H1 (cell line): ENCODE results near the gene FIG4. TPM values are rescaled to one million over a fixed set of nuclear protein-coding genes. Genes with fewer than 3 reads are reported as not detected.

Experiments
- CTCF ChIA-PET: fragments of 300-600 bp; sonication (Branson Sonifier 250); formaldehyde crosslinking; loops from one replicate; lab custom pipeline; 2021; ENCODE audit not compliant: partially characterized antibody; lab: Charles Lee
- POLR2A ChIA-PET: fragments of 300-600 bp; sonication (Branson Sonifier 250); formaldehyde crosslinking; loops from one replicate; lab custom pipeline; 2021; ENCODE audit warnings: inconsistent platforms; ENCODE audit not compliant: partially characterized antibody; lab: Charles Lee
- DNase-seq, 2 experiments: peaks; one replicate each; pipeline versions ENCODE4 v3.0.0 to v3.0.0-alpha.2; 2010 to 2022; ENCODE audit warnings: low spot score in 2 of 2, low read depth in 1 of 2, mixed read lengths in 1 of 2
- FAIRE-seq: peaks from 2 replicates; lab custom pipeline; 2011; peaks lifted over from hg19 to GRCh38; lab: Jason Lieb, UNC
- H2AFZ ChIP-seq: 2 replicates; pipeline ENCODE4 v1.8.1; 2012; ENCODE audit warnings: low read length, inconsistent platforms
- H2AK5ac ChIP-seq: 2 replicates; pipeline ENCODE4 v1.6.1; 2013; ENCODE audit warnings: low read depth, low read length
- H2BK120ac ChIP-seq: replicated peaks from 2 replicates; pipeline ENCODE3; 2013; ENCODE audit warnings: low read depth, low read length, inconsistent platforms
- H2BK12ac ChIP-seq: 2 replicates; pipeline ENCODE4 v1.6.1; 2013; ENCODE audit warnings: low read depth, low read length
- H2BK15ac ChIP-seq: 2 replicates; pipeline ENCODE4 v1.6.1; 2013; ENCODE audit warnings: low read length
- H2BK20ac ChIP-seq: 2 replicates; pipeline ENCODE4 v1.6.1; 2013; ENCODE audit warnings: low read length
- H2BK5ac ChIP-seq: 2 replicates; pipeline ENCODE4 v1.6.1; 2013; ENCODE audit warnings: low read depth, low read length
- H3K14ac ChIP-seq: 2 replicates; pipeline ENCODE4 v1.6.1; 2013; ENCODE audit warnings: inconsistent platforms; ENCODE audit not compliant: insufficient read length
- H3K18ac ChIP-seq: 2 replicates; pipeline ENCODE4 v1.6.1; 2013; ENCODE audit warnings: low read length; ENCODE audit errors: extremely low read depth
- H3K23ac ChIP-seq: 2 replicates; pipeline ENCODE4 v1.6.1; 2013; ENCODE audit warnings: inconsistent platforms; ENCODE audit not compliant: insufficient read length
- H3K23me2 ChIP-seq: 2 replicates; pipeline ENCODE4 v1.6.1; 2013; ENCODE audit warnings: low read depth, low read length
- H3K27ac ChIP-seq: 2 replicates; pipeline ENCODE4 v1.6.1; 2011; ENCODE audit warnings: low read depth, low read length, inconsistent platforms
- H3K27me3 ChIP-seq, 4 experiments: replicated peaks in 1 of 4; 1 replicate in 1 of 4; 2 replicates in 3 of 4; pipeline versions ENCODE4 v1.6.1 to v1.8.1; 2011 to 2013; ENCODE audit warnings: low read length in 3 of 4, mild to moderate bottlenecking in 3 of 4, inconsistent platforms in 2 of 4, mixed read lengths in 2 of 4, moderate library complexity in 1 of 4; ENCODE audit not compliant: control insufficient read depth in 3 of 4, insufficient read depth in 3 of 4; ENCODE audit errors: extremely low read depth in 1 of 4
- H3K36me3 ChIP-seq, 4 experiments: 2 replicates each; pipeline versions ENCODE4 v1.6.1 to v1.8.1; 2011 to 2013; ENCODE audit warnings: mild to moderate bottlenecking in 4 of 4, low read length in 3 of 4, moderate library complexity in 2 of 4, control low read depth in 1 of 4, inconsistent platforms in 1 of 4; ENCODE audit not compliant: insufficient read depth in 4 of 4, control insufficient read depth in 2 of 4
- H3K4ac ChIP-seq: replicated peaks from 2 replicates; pipeline ENCODE3; 2013; ENCODE audit warnings: low read length, low read depth, mixed read lengths, inconsistent platforms; ENCODE audit not compliant: insufficient read length
- H3K4me1 ChIP-seq, 4 experiments: replicated peaks in 1 of 4; 1 replicate in 1 of 4; 2 replicates in 3 of 4; pipeline versions ENCODE4 v1.6.1 to v1.8.1; 2011 to 2013; ENCODE audit warnings: low read length in 3 of 4, inconsistent platforms in 2 of 4, mixed read lengths in 1 of 4; ENCODE audit not compliant: insufficient read depth in 4 of 4, control insufficient read depth in 3 of 4
- H3K4me2 ChIP-seq, 2 experiments: 2 replicates each; pipeline versions ENCODE4 v1.6.1 to v1.8.1; 2011 to 2013; ENCODE audit warnings: low read depth in 2 of 2, low read length in 2 of 2, control low read depth in 1 of 2, inconsistent platforms in 1 of 2, mild to moderate bottlenecking in 1 of 2; ENCODE audit not compliant: insufficient read depth in 1 of 2
- H3K4me3 ChIP-seq, 4 experiments: fragments of 200-600, 300-600 bp in 1 of 4; sonication (generic), shearing (Covaris generic), sonication (Bioruptor Twin) in 1 of 4; 2 replicates each; pipeline versions ENCODE4 v1.5.1 to v1.8.1; 2011 to 2016; ENCODE audit warnings: low read length in 4 of 4, low read depth in 3 of 4, control low read depth in 2 of 4, inconsistent platforms in 2 of 4, mild to moderate bottlenecking in 2 of 4, mixed read lengths in 1 of 4, moderate library complexity in 1 of 4; ENCODE audit not compliant: insufficient read depth in 2 of 4; ENCODE audit errors: extremely low read depth in 1 of 4
- H3K56ac ChIP-seq: replicated peaks from 2 replicates; pipeline ENCODE3; 2013; ENCODE audit warnings: low read depth, mild to moderate bottlenecking, mixed read lengths, low read length, inconsistent platforms; ENCODE audit not compliant: insufficient read length
- H3K79me1 ChIP-seq: 2 replicates; pipeline ENCODE4 v1.6.1; 2013; ENCODE audit warnings: low read depth, low read length, control low read depth
- H3K79me2 ChIP-seq, 2 experiments: 2 replicates each; pipeline versions ENCODE4 v1.6.1 to v1.8.1; 2012 to 2013; ENCODE audit warnings: low read length in 2 of 2, mild to moderate bottlenecking in 2 of 2, inconsistent platforms in 1 of 2; ENCODE audit not compliant: insufficient read depth in 2 of 2, control insufficient read depth in 1 of 2
- H3K9ac ChIP-seq, 4 experiments: replicated peaks in 1 of 4; 1 replicate in 1 of 4; 2 replicates in 3 of 4; pipeline versions ENCODE4 v1.6.1 to v1.8.1; 2011 to 2013; ENCODE audit warnings: low read depth in 3 of 4, low read length in 3 of 4, control low read depth in 2 of 4, mild to moderate bottlenecking in 2 of 4, moderate library complexity in 2 of 4, inconsistent platforms in 1 of 4; ENCODE audit errors: extremely low read depth in 1 of 4
- H3K9me3 ChIP-seq, 2 experiments: 2 replicates each; pipeline versions ENCODE4 v1.6.1 to v1.8.1; 2012 to 2013; ENCODE audit warnings: mild to moderate bottlenecking in 2 of 2, moderate library complexity in 2 of 2, control low read depth in 1 of 2, inconsistent platforms in 1 of 2, low read depth in 1 of 2, low read length in 1 of 2, mixed read lengths in 1 of 2; ENCODE audit not compliant: insufficient read depth in 2 of 2
- H4K20me1 ChIP-seq, 2 experiments: replicated peaks in 1 of 2; 2 replicates each; pipeline versions ENCODE3 to v1.8.1; 2011 to 2013; ENCODE audit warnings: inconsistent platforms in 2 of 2, low read length in 2 of 2, mild to moderate bottlenecking in 1 of 2; ENCODE audit not compliant: insufficient read depth in 2 of 2, control insufficient read depth in 1 of 2
- H4K5ac ChIP-seq: 2 replicates; pipeline ENCODE4 v1.6.1; 2013; ENCODE audit warnings: low read length, low read depth, mixed read lengths, inconsistent platforms; ENCODE audit not compliant: insufficient read length
- H4K8ac ChIP-seq: 2 replicates; pipeline ENCODE4 v1.8.0; 2013; ENCODE audit warnings: mild to moderate bottlenecking, moderate library complexity, low read length, inconsistent platforms; ENCODE audit not compliant: insufficient read depth; ENCODE audit errors: extremely low read depth
- H4K91ac ChIP-seq: replicated peaks from 2 replicates; pipeline ENCODE3; 2013; ENCODE audit warnings: low read length, mixed read lengths, inconsistent platforms; ENCODE audit not compliant: insufficient read length
- ASH2L ChIP-seq: fragments of 200-600, 300-600 bp; sonication (generic); IDR thresholded peaks from one replicate; pipeline ENCODE4 v1.7.1; 2017; ENCODE audit warnings: low read length
- CBX8 ChIP-seq: fragments of 300-800, 300-1000 bp; sonication (generic); IDR thresholded peaks from 2 replicates; pipeline ENCODE4 v1.7.1; 2016; ENCODE audit warnings: low read depth, low read length, borderline replicate concordance
- CTBP2 ChIP-seq: IDR thresholded peaks from 2 replicates; pipeline ENCODE4 v1.7.0; 2011; ENCODE audit warnings: borderline replicate concordance, mild to moderate bottlenecking, moderate library complexity, mixed read lengths, low read length; ENCODE audit not compliant: insufficient read depth, insufficient read length
- EP300 ChIP-seq, 2 experiments: IDR thresholded peaks; 1 replicate in 1 of 2; 2 replicates in 1 of 2; pipeline ENCODE4 v1.6.1; 2011 to 2012; ENCODE audit warnings: low read depth in 2 of 2, low read length in 2 of 2, mild to moderate bottlenecking in 2 of 2, borderline replicate concordance in 1 of 2, inconsistent platforms in 1 of 2, moderate library complexity in 1 of 2
- JUN ChIP-seq: IDR thresholded peaks from 2 replicates; pipeline ENCODE4 v1.6.1; 2011; ENCODE audit warnings: low read depth, mild to moderate bottlenecking, improper control_type of control experiment, low read length
- KDM1A ChIP-seq: fragments of 200-600, 300-600 bp; sonication (generic); IDR thresholded peaks from 2 replicates; pipeline ENCODE4 v1.7.1; 2016; ENCODE audit warnings: mild to moderate bottlenecking, low read length, borderline replicate concordance
- NANOG ChIP-seq: IDR thresholded peaks from 2 replicates; pipeline ENCODE4 v1.6.1; 2011; ENCODE audit warnings: low read length, low read depth, mild to moderate bottlenecking, inconsistent platforms; ENCODE audit not compliant: insufficient read depth, poor library complexity, severe bottlenecking
- POLR2A ChIP-seq, 2 experiments: IDR thresholded peaks; 1 replicate in 1 of 2; 2 replicates in 1 of 2; pipeline ENCODE4 v1.6.1; 2011; ENCODE audit warnings: low read depth in 2 of 2, low read length in 2 of 2, mild to moderate bottlenecking in 2 of 2; ENCODE audit errors: control extremely low read depth in 1 of 2
- RAD21 ChIP-seq, 2 experiments: IDR thresholded peaks in 1 of 2; conservative IDR thresholded peaks in 1 of 2; 2 replicates each; pipeline ENCODE4 v1.6.1; 2011; ENCODE audit warnings: low read depth in 2 of 2, low read length in 2 of 2, improper control_type of control experiment in 1 of 2, inconsistent platforms in 1 of 2, mild to moderate bottlenecking in 1 of 2, moderate library complexity in 1 of 2
- WGBS, 2 experiments: shearing (Covaris generic) in 1 of 2; methylation state at CpG; one replicate each; pipeline versions ENCODE4 v1.1.6 to v1.1.7; 2013 to 2015; ENCODE audit warnings: low lambda C conversion rate in 2 of 2, mixed read lengths in 2 of 2, inconsistent platforms in 1 of 2, low coverage in 1 of 2, missing lambda C conversion rate in 1 of 2; ENCODE audit not compliant: insufficient replicate concordance in 2 of 2, insufficient coverage in 1 of 2, insufficient read length in 1 of 2; ENCODE audit errors: extremely low coverage in 1 of 2, missing lambda C conversion rate in 1 of 2; 5-methylcytosine and 5-hydroxymethylcytosine counted together
- polyA plus RNA-seq, 7 experiments: library from polyadenylated mRNA; depleted of rRNA in 3 of 7; stranded (reverse) in 5 of 7; unstranded in 2 of 7; fragments of >200 nt in 5 of 7; fragments of 200-250 nt in 2 of 7; gene quantifications; 1 replicate in 5 of 7; 2 replicates in 1 of 7; 4 replicates in 1 of 7; pipeline versions ENCODE4 v1.2.1 to v1.2.3, GENCODE V29; 2011 to 2013; ENCODE audit warnings: missing spikeins in 2 of 7, mixed read lengths in 2 of 7
- total RNA-seq: library from RNA; stranded (reverse); fragmentation: NEBNext Ultra II Directional; extraction: Animal tissue kit (Norgen Biotek cat#: 25700); gene quantifications from 2 replicates; pipeline ENCODE4 v1.2.1, GENCODE V29; 2021
- TF ChIP-seq, protein P1 (sequence below): IDR thresholded peaks from 2 replicates; pipeline ENCODE4 v1.6.1; 2012; ENCODE audit warnings: inconsistent platforms
- TF ChIP-seq, protein P2 (sequence below): IDR thresholded peaks from 2 replicates; pipeline ENCODE4 v1.6.1; 2012; ENCODE audit warnings: low read length, inconsistent platforms

The FIG4 gene
- total and polyA plus RNA-seq, 2 of the 8 experiments (the other 6 are each of a cell fraction or from before 2014, with no cell fraction given), result 11.8 to 21.9 TPM

DNA sequence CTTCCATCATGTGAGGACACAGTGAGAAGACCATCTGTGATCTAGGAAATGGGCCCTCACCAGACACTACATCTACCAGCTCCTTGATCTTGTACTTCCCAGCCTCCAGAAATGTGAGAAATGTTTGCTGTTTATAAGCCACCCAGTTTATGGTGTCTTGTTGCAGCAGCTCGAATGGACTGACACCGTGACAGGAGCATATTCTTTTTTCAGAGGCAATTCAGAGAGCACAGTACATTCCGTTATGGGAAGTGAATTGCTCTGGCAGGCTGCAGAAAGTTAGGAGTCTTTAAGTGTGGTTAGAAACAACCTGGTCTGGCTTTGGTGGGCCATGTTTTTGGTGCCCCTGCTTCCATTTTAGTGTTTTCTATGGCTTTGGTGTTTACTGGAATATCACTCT lies 75.1 kb downstream of the FIG4 start:
- 77% methylated on average over 3 of the region's 3 CpGs; no CpG with 5 or more reads in 1 of the 2 experiments for WGBS, 2 experiments
- no peaks in the 10 kb centered on the region for H3K79me2 ChIP-seq
- DNase-seq (no peak), FAIRE-seq (no peak)
- H3K18ac ChIP-seq, result no peak overlapping the region
- H2BK20ac ChIP-seq, result no peak overlapping the region
- no peak overlapping the region for H3K4ac ChIP-seq
- no peaks in the 10 kb centered on the region for H3K23me2 ChIP-seq
- no peak overlapping the region for H2AK5ac ChIP-seq
- no peaks in the 10 kb centered on the region for H3K79me1 ChIP-seq
- POLR2A ChIA-PET, result interaction anchor here (0.6 kb wide), 1 partner anchor 18 kb away, joined by 3 read pairs; no protein-coding TSS in a partner anchor
- H4K91ac ChIP-seq, result no peak overlapping the region
- no peak overlapping the region for H2BK15ac ChIP-seq
- no peak overlapping the region for H3K23ac ChIP-seq
- no peak overlapping the region for H2BK120ac ChIP-seq
- H2BK12ac ChIP-seq, result no peak overlapping the region
- H3K14ac ChIP-seq, result no peak overlapping the region
- H3K4me3 ChIP-seq, result no peak overlapping the region
- no peaks in the 10 kb centered on the region for H3K27me3 ChIP-seq
- H3K9me3 ChIP-seq, result no peaks in the 10 kb centered on the region
- no peak overlapping the region for H3K56ac ChIP-seq
- H3K9ac ChIP-seq, result no peak overlapping the region
- H2BK5ac ChIP-seq, result no peak overlapping the region
- CTCF ChIA-PET, result interaction anchor here (0.6 to 5.8 kb wide), 3 partner anchors 16 to 274 kb away, joined by 3 to 23 read pairs (median 11); no protein-coding TSS in a partner anchor
- no peaks in the 10 kb centered on the region for H3K4me1 ChIP-seq
- H4K8ac ChIP-seq, result no peak overlapping the region
- H2AFZ ChIP-seq, result no peak overlapping the region
- no peak overlapping the region for H4K5ac ChIP-seq
- H3K4me2 ChIP-seq, result no peak overlapping the region
- H3K27ac ChIP-seq, result no peak overlapping the region
- H3K36me3 ChIP-seq, result peaks cover 0 to 6% (median 0%) of the 10 kb centered on the region in 4 experiments; a peak in 2 of 8 replicates
- H4K20me1 ChIP-seq, result no peaks in the 10 kb centered on the region
- TF ChIP-seq CBX8, result no peak
- TF ChIP-seq ASH2L, result no peak
- TF ChIP-seq JUN, result no peak
- TF ChIP-seq RAD21 (IDR thresholded peaks at IDR 0.05 in 1 of 2, conservative IDR thresholded peaks at IDR 0.05 in 1 of 2; ENCODE audit: low read depth in 2 of 2, low read length in 2 of 2), result no peak
- no peak for TF ChIP-seq EP300 (IDR thresholded peaks at IDR 0.05; ENCODE audit: borderline replicate concordance in 1 of 2, low read depth in 2 of 2, low read length in 2 of 2)
- TF ChIP-seq, protein P1, sequence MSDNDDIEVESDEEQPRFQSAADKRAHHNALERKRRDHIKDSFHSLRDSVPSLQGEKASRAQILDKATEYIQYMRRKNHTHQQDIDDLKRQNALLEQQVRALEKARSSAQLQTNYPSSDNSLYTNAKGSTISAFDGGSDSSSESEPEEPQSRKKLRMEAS, result no peak
- TF ChIP-seq, protein P2, sequence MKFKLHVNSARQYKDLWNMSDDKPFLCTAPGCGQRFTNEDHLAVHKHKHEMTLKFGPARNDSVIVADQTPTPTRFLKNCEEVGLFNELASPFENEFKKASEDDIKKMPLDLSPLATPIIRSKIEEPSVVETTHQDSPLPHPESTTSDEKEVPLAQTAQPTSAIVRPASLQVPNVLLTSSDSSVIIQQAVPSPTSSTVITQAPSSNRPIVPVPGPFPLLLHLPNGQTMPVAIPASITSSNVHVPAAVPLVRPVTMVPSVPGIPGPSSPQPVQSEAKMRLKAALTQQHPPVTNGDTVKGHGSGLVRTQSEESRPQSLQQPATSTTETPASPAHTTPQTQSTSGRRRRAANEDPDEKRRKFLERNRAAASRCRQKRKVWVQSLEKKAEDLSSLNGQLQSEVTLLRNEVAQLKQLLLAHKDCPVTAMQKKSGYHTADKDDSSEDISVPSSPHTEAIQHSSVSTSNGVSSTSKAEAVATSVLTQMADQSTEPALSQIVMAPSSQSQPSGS, result no peak
- TF ChIP-seq POLR2A (IDR thresholded peaks at IDR 0.05; ENCODE audit: control extremely low read depth in 1 of 2, low read depth in 2 of 2, low read length in 2 of 2), result no peak
- no peak for TF ChIP-seq KDM1A
- TF ChIP-seq NANOG, result no peak
- no peak for TF ChIP-seq CTBP2
